Endodermal cell (in vitro differentiated cells): ENCODE data around the gene SDCCAG8. TPM values are rescaled to one million over a fixed set of nuclear protein-coding genes. Genes with fewer than 3 reads are reported as not detected.
A peak's percentile ranks its signal among the peaks of the same experiment; 100 is the strongest.

ENCODE experiments used
- DNase-seq: peaks from one replicate; pipeline ENCODE4 v3.0.0-alpha.2; 2017
- H3K27ac ChIP-seq: 2 replicates; pipeline ENCODE4 v1.5.1; 2013; ENCODE audit warnings: mild to moderate bottlenecking, low read depth, low read length, moderate library complexity
- H3K27me3 ChIP-seq: 2 replicates; pipeline ENCODE4 v1.6.1; 2013; ENCODE audit warnings: mild to moderate bottlenecking, low read length, moderate library complexity; ENCODE audit not compliant: insufficient read depth, control insufficient read depth, poor library complexity, severe bottlenecking
- H3K36me3 ChIP-seq: 2 replicates; pipeline ENCODE4 v1.7.0; 2013; ENCODE audit warnings: mild to moderate bottlenecking, low read length, moderate library complexity; ENCODE audit not compliant: control insufficient read depth, insufficient read depth
- H3K4me1 ChIP-seq: one replicate; pipeline ENCODE4 v1.7.0; 2013; ENCODE audit warnings: low read length; ENCODE audit not compliant: control insufficient read depth, insufficient read depth
- H3K4me3 ChIP-seq: 2 replicates; pipeline ENCODE4 v1.5.1; 2013; ENCODE audit warnings: mild to moderate bottlenecking, low read length, moderate library complexity
- H3K9ac ChIP-seq: 2 replicates; pipeline ENCODE4 v1.6.1; 2013; ENCODE audit warnings: mild to moderate bottlenecking, low read length, moderate library complexity; ENCODE audit not compliant: poor library complexity, severe bottlenecking; ENCODE audit errors: extremely low read depth
- H3K9me3 ChIP-seq: 2 replicates; pipeline ENCODE4 v1.6.1; 2013; ENCODE audit warnings: mild to moderate bottlenecking, low read length, moderate library complexity; ENCODE audit not compliant: control insufficient read depth
- H3K27ac Mint-ChIP-seq: 2 replicates; pipeline ENCODE4 v1.8.0; 2020; ENCODE audit warnings: mixed read lengths
- H3K27me3 Mint-ChIP-seq: 2 replicates; pipeline ENCODE4 v1.8.0; 2021; ENCODE audit warnings: mild to moderate bottlenecking, mixed read lengths; ENCODE audit not compliant: insufficient read depth
- H3K36me3 Mint-ChIP-seq: 2 replicates; pipeline ENCODE4 v1.8.0; 2020; ENCODE audit warnings: low read depth, mixed read lengths
- H3K4me1 Mint-ChIP-seq: 2 replicates; pipeline ENCODE4 v1.8.0; 2020; ENCODE audit warnings: mixed read lengths
- H3K4me3 Mint-ChIP-seq: 2 replicates; pipeline ENCODE4 v1.8.0; 2020; ENCODE audit warnings: mild to moderate bottlenecking, moderate library complexity, mixed read lengths
- H3K9me3 Mint-ChIP-seq: 2 replicates; pipeline ENCODE4 v1.8.0; 2020; ENCODE audit warnings: mild to moderate bottlenecking, mixed read lengths
- CTCF ChIP-seq: fragments of 200-600 bp; sonication (generic); conservative IDR thresholded peaks from 2 replicates; pipeline ENCODE4 v1.5.0; 2021; ENCODE audit warnings: antibody characterized with exemption, mild to moderate bottlenecking
- WGBS, 2 experiments: methylation state at CpG; one replicate each; pipeline versions ENCODE4 v1.1.5 to v1.1.7; 2013; ENCODE audit warnings: missing lambda C conversion rate in 2 of 2, mixed read lengths in 1 of 2; ENCODE audit not compliant: insufficient coverage in 1 of 2, insufficient read length in 1 of 2; 5-methylcytosine and 5-hydroxymethylcytosine counted together
- total RNA-seq, 2 donors: library from RNA; stranded (reverse); fragmentation: NEBNext Ultra II Directional in 1 of 2; extraction: Animal tissue kit (Norgen Biotek cat#: 25700) in 1 of 2; gene quantifications; 2 replicates in 1 of 2; 3 replicates in 1 of 2; pipeline ENCODE4 v1.2.1, GENCODE V29; 2021

The SDCCAG8 gene
- total RNA-seq, 2 donors from 2014 or later: 19.8 to 27.5 TPM

GRCh38 chr1:243416495-243416894 is 160.7 kb downstream of the SDCCAG8 start:
- Mint-ChIP-seq H3K4me3 (no peak overlapping the region), H3K9me3 (no peaks in the 10 kb centered on the region), H3K36me3 (no peaks in the 10 kb centered on the region), H3K4me1 (peaks cover 31% of the 10 kb centered on the region), H3K27ac (no peak overlapping the region), H3K27me3 (no peaks in the 10 kb centered on the region)
- H3K27me3 ChIP-seq: no peaks in the 10 kb centered on the region
- no peak for DNase-seq
- TF ChIP-seq CTCF: no peak
- no peak overlapping the region for H3K4me3 ChIP-seq
- no peak overlapping the region for H3K27ac ChIP-seq
- H3K9ac ChIP-seq: no peak overlapping the region
- no peaks in the 10 kb centered on the region for H3K4me1 ChIP-seq
- no peaks in the 10 kb centered on the region for H3K9me3 ChIP-seq
- H3K36me3 ChIP-seq: no peaks in the 10 kb centered on the region

GRCh38 chr1:243420016-243420945 is 164.4 kb downstream of the SDCCAG8 start:
- H3K27me3 ChIP-seq: no peaks in the 10 kb centered on the region
- WGBS, 2 experiments: 96 to 100% methylated on average over 1 to 7 of the region's 7 CpGs
- Mint-ChIP-seq H3K36me3 (no peaks in the 10 kb centered on the region), H3K9me3 (no peaks in the 10 kb centered on the region), H3K4me1 (peaks cover 20% of the 10 kb centered on the region), H3K27me3 (no peaks in the 10 kb centered on the region), H3K4me3 (no peak overlapping the region), H3K27ac (no peak overlapping the region)
- H3K27ac ChIP-seq: no peak overlapping the region
- H3K9ac ChIP-seq: no peak overlapping the region
- H3K4me3 ChIP-seq: no peak overlapping the region
- no peaks in the 10 kb centered on the region for H3K36me3 ChIP-seq
- no peaks in the 10 kb centered on the region for H3K9me3 ChIP-seq
- no peak for TF ChIP-seq CTCF
- DNase-seq: no peak
- peaks cover 3% of the 10 kb centered on the region for H3K4me1 ChIP-seq

- 87 to 94% methylated on average over 15 of the region's 15 CpGs for WGBS, 2 experiments
- Mint-ChIP-seq H3K27ac (peak overlapping the region; percentile 34), H3K4me3 (no peak overlapping the region), H3K4me1 (peaks cover 12% of the 10 kb centered on the region), H3K27me3 (no peaks in the 10 kb centered on the region), H3K36me3 (no peaks in the 10 kb centered on the region), H3K9me3 (no peaks in the 10 kb centered on the region)
- peaks cover 3% of the 10 kb centered on the region for H3K4me1 ChIP-seq
- no peak for TF ChIP-seq CTCF
- H3K9ac ChIP-seq: no peak overlapping the region
- no peak overlapping the region for H3K27ac ChIP-seq
- no peaks in the 10 kb centered on the region for H3K27me3 ChIP-seq
- H3K36me3 ChIP-seq: no peaks in the 10 kb centered on the region
- DNase-seq: no peak
- no peak overlapping the region for H3K4me3 ChIP-seq
- H3K9me3 ChIP-seq: no peaks in the 10 kb centered on the region
These were observed 165.3 kb downstream of the SDCCAG8 start for GRCh38 chr1:243420946-243421685.
